ENCODE results near the gene OR2G2. TPM values are rescaled to one million over a fixed set of nuclear protein-coding genes. Genes with fewer than 3 reads are reported as not detected.

The OR2G2 gene
- total RNA-seq, 4 donors from 2014 or later: not detected

DNA sequence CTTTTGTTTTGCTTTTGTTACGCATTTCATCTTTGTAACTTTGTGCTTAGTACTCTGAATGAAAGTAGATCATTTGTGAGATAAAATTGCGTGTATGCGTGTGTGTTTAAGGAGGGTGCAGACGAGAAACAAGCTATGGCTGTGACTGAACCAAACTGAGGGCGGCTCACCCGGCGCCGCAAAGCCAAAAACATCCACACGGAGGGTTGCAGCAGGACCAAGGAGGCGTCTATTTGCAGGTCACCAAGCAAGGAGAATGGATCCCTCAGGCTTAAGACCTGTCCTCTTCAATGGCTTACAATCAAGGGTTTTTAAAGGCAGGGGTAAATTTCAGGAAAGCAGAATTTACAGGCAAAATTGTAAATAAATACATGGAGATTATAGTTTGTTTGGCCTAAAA lies 26.4 kb upstream of the OR2G2 start:
- no peak overlapping the region for H3K27ac ChIP-seq
- no peaks in the 10 kb centered on the region for H3K9me3 ChIP-seq
- no peaks in the 10 kb centered on the region for H3K4me1 ChIP-seq
- no peaks in the 10 kb centered on the region for H3K27me3 ChIP-seq
- TF ChIP-seq POLR2A (IDR thresholded peaks at IDR 0.05) (no peak), EP300 (IDR thresholded peaks at IDR 0.05) (no peak), POLR2AphosphoS5 (IDR thresholded peaks at IDR 0.05) (no peak), CTCF (IDR thresholded peaks at IDR 0.05) (no peak)
- WGBS: 61% methylated on average over 10 of the region's 10 CpGs
- DNase-seq (ENCODE audit: low spot score in 2 of 2): no peak
- no peaks in the 10 kb centered on the region for H3K36me3 ChIP-seq
- H3K4me3 ChIP-seq: no peak overlapping the region

DNA sequence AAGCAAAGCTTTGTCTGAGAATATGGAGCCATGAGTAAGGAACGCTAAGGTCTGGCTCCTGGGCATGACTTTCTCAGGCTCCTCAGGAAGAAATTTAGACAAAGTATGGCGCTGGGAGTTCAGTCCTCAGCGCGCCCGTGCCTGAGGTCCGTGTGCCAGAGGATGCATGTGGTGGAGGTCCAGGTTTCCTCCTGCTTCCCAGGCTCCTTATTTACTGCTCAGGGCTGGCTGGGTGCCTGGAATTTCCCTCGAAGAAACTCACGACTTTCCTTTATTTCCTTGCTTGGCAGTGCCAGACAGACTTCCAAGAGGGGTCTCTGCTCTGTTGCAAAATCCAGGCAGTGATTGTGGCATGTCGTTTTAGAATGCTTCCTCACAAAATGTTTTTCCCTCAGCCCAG lies 26.0 kb upstream of the OR2G2 start:
- Histone ChIP-seq H3K9me3 (no peaks in the 10 kb centered on the region), H3K4me3 (no peak overlapping the region), H3K27me3 (no peaks in the 10 kb centered on the region), H3K27ac (no peak overlapping the region), H3K36me3 (no peaks in the 10 kb centered on the region), H3K4me1 (no peaks in the 10 kb centered on the region)
- no peak for DNase-seq (ENCODE audit: low spot score in 2 of 2)
- TF ChIP-seq CTCF (IDR thresholded peaks at IDR 0.05) (no peak), POLR2AphosphoS5 (IDR thresholded peaks at IDR 0.05) (no peak), EP300 (IDR thresholded peaks at IDR 0.05) (no peak), POLR2A (IDR thresholded peaks at IDR 0.05) (no peak)
- WGBS: 62% methylated on average over 9 of the region's 9 CpGs

DNA sequence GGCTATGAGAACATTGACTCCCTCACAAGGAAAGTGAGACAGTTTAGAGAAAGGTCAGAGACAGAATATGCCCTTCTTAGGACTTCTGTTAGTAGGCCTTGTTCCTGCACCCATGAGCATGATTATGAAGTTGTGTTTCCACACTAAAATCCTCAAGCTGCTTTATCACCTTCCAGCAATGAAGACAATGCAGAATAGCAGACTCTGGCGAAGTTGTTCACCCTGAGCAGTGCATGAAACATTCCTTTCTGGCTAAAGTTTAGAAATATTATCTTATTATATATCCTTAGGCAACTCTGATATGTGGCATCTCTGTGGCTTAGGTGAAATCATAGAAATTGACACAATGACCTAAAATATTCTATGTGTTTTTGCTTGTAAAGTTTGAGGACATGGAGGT lies 13.9 kb upstream of the OR2G2 start:
- Histone ChIP-seq H3K27ac (no peak overlapping the region), H3K27me3 (no peaks in the 10 kb centered on the region), H3K9me3 (peaks cover 5% of the 10 kb centered on the region), H3K36me3 (no peaks in the 10 kb centered on the region), H3K4me1 (no peaks in the 10 kb centered on the region), H3K4me3 (no peak overlapping the region)
- 52% methylated on average over 1 of the region's 1 CpG for WGBS
- DNase-seq (ENCODE audit: low spot score in 2 of 2): no peak
- TF ChIP-seq POLR2A (IDR thresholded peaks at IDR 0.05): no peak
- no peak for TF ChIP-seq CTCF (IDR thresholded peaks at IDR 0.05)
- TF ChIP-seq POLR2AphosphoS5 (IDR thresholded peaks at IDR 0.05): no peak
- TF ChIP-seq EP300 (IDR thresholded peaks at IDR 0.05): no peak

GRCh38 chr1:247574664-247575063 lies 13.5 kb upstream of the OR2G2 start:
- Histone ChIP-seq H3K4me1 (no peaks in the 10 kb centered on the region), H3K27ac (no peak overlapping the region), H3K36me3 (no peaks in the 10 kb centered on the region), H3K9me3 (peaks cover 5% of the 10 kb centered on the region), H3K27me3 (no peaks in the 10 kb centered on the region), H3K4me3 (no peak overlapping the region)
- TF ChIP-seq POLR2AphosphoS5 (IDR thresholded peaks at IDR 0.05) (no peak), POLR2A (IDR thresholded peaks at IDR 0.05) (no peak), EP300 (IDR thresholded peaks at IDR 0.05) (no peak)
- no peak for DNase-seq (ENCODE audit: low spot score in 2 of 2)

DNA sequence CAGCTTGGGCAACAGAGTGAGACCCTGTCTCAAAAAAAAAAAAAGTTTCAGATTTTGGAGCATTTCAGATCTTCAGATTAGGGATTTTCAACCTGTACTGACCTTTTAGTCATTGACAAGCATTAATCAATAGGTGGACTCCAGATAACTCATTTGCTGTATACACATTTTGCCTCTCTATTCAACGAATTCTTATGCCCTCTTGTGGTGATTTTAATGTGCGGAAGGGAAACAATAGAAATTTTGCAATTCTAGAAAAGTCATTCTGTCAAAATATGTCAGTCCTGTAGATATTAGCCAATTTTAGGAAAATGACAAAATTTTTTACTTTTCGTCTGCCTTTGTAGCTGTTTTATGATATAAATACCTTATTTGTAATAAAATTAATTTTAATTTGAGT lies 11.6 kb upstream of the OR2G2 start:
- H3K4me3 ChIP-seq: no peak overlapping the region
- peaks cover 5% of the 10 kb centered on the region for H3K9me3 ChIP-seq
- no peak for TF ChIP-seq CTCF (IDR thresholded peaks at IDR 0.05)
- TF ChIP-seq POLR2A (IDR thresholded peaks at IDR 0.05): no peak
- WGBS: 55% methylated on average over 3 of the region's 3 CpGs
- H3K27me3 ChIP-seq: no peaks in the 10 kb centered on the region
- H3K4me1 ChIP-seq: no peaks in the 10 kb centered on the region
- no peaks in the 10 kb centered on the region for H3K36me3 ChIP-seq
- no peak for DNase-seq (ENCODE audit: low spot score in 2 of 2)
- no peak overlapping the region for H3K27ac ChIP-seq

- DNase-seq (ENCODE audit: low spot score in 2 of 2): no peak
- no peaks in the 10 kb centered on the region for H3K9me3 ChIP-seq
- no peak for TF ChIP-seq CTCF (IDR thresholded peaks at IDR 0.05)
- TF ChIP-seq EP300 (IDR thresholded peaks at IDR 0.05): no peak
- no peak for TF ChIP-seq POLR2AphosphoS5 (IDR thresholded peaks at IDR 0.05)
- TF ChIP-seq POLR2A (IDR thresholded peaks at IDR 0.05): no peak
- no peaks in the 10 kb centered on the region for H3K36me3 ChIP-seq
- no peaks in the 10 kb centered on the region for H3K4me1 ChIP-seq
- no peak overlapping the region for H3K27ac ChIP-seq
- WGBS: 75% methylated on average over 5 of the region's 5 CpGs
- no peak overlapping the region for H3K4me3 ChIP-seq
- no peaks in the 10 kb centered on the region for H3K27me3 ChIP-seq
Observed at GRCh38 chr1:247578946-247579460, 9.2 kb upstream of the OR2G2 start.
